GM18505 (cell line): ENCODE measurements around the gene TMPRSS6.

Source experiments
- ATAC-seq: cut with Tn5 transposase; IDR thresholded peaks from one replicate; pipeline ENCODE4 v1.9.1; 2021; ENCODE audit not compliant: unreplicated experiment
- POLR2A ChIP-seq: IDR thresholded peaks from 4 replicates; pipeline ENCODE4 v1.6.1; 2011; ENCODE audit warnings: borderline replicate concordance; ENCODE audit not compliant: insufficient read depth, insufficient read length; ENCODE audit errors: extremely low read depth

Gene TMPRSS6

GRCh38 chr22:37058917-37059701 lies 50.4 kb downstream of the TMPRSS6 start:
- no peak for TF ChIP-seq POLR2A
- no peak for ATAC-seq

- no peak for ATAC-seq
- no peak for TF ChIP-seq POLR2A
Observed at GRCh38 chr22:37057796-37058510, 51.6 kb downstream of the TMPRSS6 start.

GRCh38 chr22:37057226-37057625 lies 52.3 kb downstream of the TMPRSS6 start:
- no peak for TF ChIP-seq POLR2A
- no peak for ATAC-seq

GRCh38 chr22:37056246-37056645 lies 53.3 kb downstream of the TMPRSS6 start:
- ATAC-seq = no peak
- no peak for TF ChIP-seq POLR2A

- no peak for ATAC-seq
- TF ChIP-seq POLR2A = no peak
Observed at GRCh38 chr22:37054600-37055365, 54.7 kb downstream of the TMPRSS6 start.

- no peak for TF ChIP-seq POLR2A
- no peak for ATAC-seq
Observed at GRCh38 chr22:37054056-37054395, 55.5 kb downstream of the TMPRSS6 start.

GRCh38 chr22:37053310-37054055 lies 56.0 kb downstream of the TMPRSS6 start:
- ATAC-seq = no peak
- no peak for TF ChIP-seq POLR2A

- no peak for ATAC-seq
- no peak for TF ChIP-seq POLR2A
Observed at GRCh38 chr22:37052386-37053309, 56.9 kb downstream of the TMPRSS6 start.

- ATAC-seq = peak; percentile 58
- peak; percentile 48 for TF ChIP-seq POLR2A
Observed at GRCh38 chr22:37051391-37052385, 57.8 kb downstream of the TMPRSS6 start, which contains the start of gene KCTD17. KCTD17 (plus strand) TSS chr22:37051742; CDS start chr22:37051761, 19 bp downstream.

- no peak for ATAC-seq
Observed at GRCh38 chr22:37050913-37051312, 58.6 kb downstream of the TMPRSS6 start.

GRCh38 chr22:37049224-37049623 lies 60.3 kb downstream of the TMPRSS6 start:
- ATAC-seq = no peak
- no peak for TF ChIP-seq POLR2A

More at GRCh38 chr22:37050913-37051312, 58.6 kb downstream of the TMPRSS6 start:
- no peak for TF ChIP-seq POLR2A
